K562 (cell line): ENCODE measurements around the gene KCNK7. TPM values are rescaled to one million over a fixed set of nuclear protein-coding genes. Genes with fewer than 3 reads are reported as not detected.
A peak's percentile ranks its signal among the peaks of the same experiment; 100 is the strongest.

Experiments used
- BRD4 ChIP-seq: fragments of 200-600 bp; sonication (generic); IDR thresholded peaks from 2 replicates; pipeline ENCODE4 v1.6.1; 2017; ENCODE audit warnings: inconsistent platforms
- BRF1 ChIP-seq: IDR thresholded peaks from 3 replicates; pipeline ENCODE4 v1.6.1; 2011; ENCODE audit warnings: borderline replicate concordance, mild to moderate bottlenecking; ENCODE audit not compliant: insufficient read length; ENCODE audit errors: extremely low read depth
- CHD4 ChIP-seq: fragments of 200-600 bp; sonication (generic); IDR thresholded peaks from 3 replicates; pipeline ENCODE4 v1.6.1; 2012; ENCODE audit warnings: low read depth, mild to moderate bottlenecking, mixed read lengths, low read length, inconsistent platforms; ENCODE audit not compliant: insufficient read depth, insufficient replicate concordance, poor library complexity, severe bottlenecking
- KLF1 ChIP-seq: fragments of 450-650 bp; IDR thresholded peaks from 2 replicates; pipeline ENCODE4 v1.6.1; 2016; ENCODE audit warnings: missing genetic modification characterization, missing compliant biosample characterization
- MAFG ChIP-seq: fragments of 450-650 bp; conservative IDR thresholded peaks from 2 replicates; pipeline ENCODE4 v1.6.1; 2016; ENCODE audit warnings: missing genetic modification characterization, missing compliant biosample characterization
- MAZ ChIP-seq, 2 experiments: fragments of 450-650 bp in 1 of 2; sonication (generic) in 1 of 2; formaldehyde crosslinking; IDR thresholded peaks in 1 of 2; conservative IDR thresholded peaks in 1 of 2; 2 replicates each; pipeline versions ENCODE4 v1.4.0 to v1.5.0; 2020; ENCODE audit warnings: mild to moderate bottlenecking in 1 of 2, missing genetic modification reagents in 1 of 2
- SREBF1 ChIP-seq: fragments of 150-350 bp; IDR thresholded peaks from 2 replicates; pipeline ENCODE4 v1.6.1; 2014; ENCODE audit warnings: antibody characterized with exemption, low read depth, low read length, borderline replicate concordance
- polyA plus RNA-seq, 8 experiments: library from polyadenylated mRNA; depleted of rRNA in 4 of 8; stranded (reverse) in 5 of 8; unstranded in 3 of 8; fragments of >200 nt; fragmentation: Nextera tagmentation in 2 of 8; fragmentation: Illumina TruSeq in 1 of 8; extraction: Ambion mirVana in 2 of 8; extraction: Trizol in 1 of 8; gene quantifications; 2 replicates each; pipeline versions ENCODE4 v1.2.1 to v1.2.3, GENCODE V29; 2011 to 2014; ENCODE audit warnings: inconsistent platforms in 1 of 8, missing spikeins in 1 of 8
- total RNA-seq, 7 experiments: library from RNA; depleted of rRNA in 6 of 7; stranded (reverse); fragments of >200 nt in 6 of 7; fragmentation: Illumina TruSeq in 2 of 7; extraction: Trizol in 2 of 7; gene quantifications; 2 replicates each; pipeline versions ENCODE4 v1.2.1 to v1.2.3, GENCODE V29; 2011 to 2021; ENCODE audit warnings: low replicate concordance in 1 of 7
- TF ChIP-seq, protein P1 (sequence below): sonication (generic); formaldehyde crosslinking; IDR thresholded peaks from 2 replicates; pipeline ENCODE4 v1.8.0; 2023; ENCODE audit warnings: mild to moderate bottlenecking, missing genetic modification reagents
- TF ChIP-seq, protein P2 (sequence below): fragments of 250-450 bp; sonication (Bioruptor Pico); IDR thresholded peaks from 2 replicates; pipeline ENCODE4 v1.9.0; 2021; ENCODE audit warnings: mild to moderate bottlenecking, inconsistent platforms
- TF ChIP-seq, protein P3 (sequence below): sonication (generic); formaldehyde crosslinking; IDR thresholded peaks from 2 replicates; pipeline ENCODE4 v1.8.0; 2022; ENCODE audit warnings: mild to moderate bottlenecking, missing genetic modification reagents
- TF ChIP-seq, protein P4 (sequence below): sonication (generic); formaldehyde crosslinking; IDR thresholded peaks from 2 replicates; pipeline ENCODE4 v1.8.1; 2023; ENCODE audit warnings: missing genetic modification reagents, mild to moderate bottlenecking, borderline replicate concordance
- TF ChIP-seq, protein P5 (sequence below): fragments of 450-650 bp; IDR thresholded peaks from 2 replicates; pipeline ENCODE4 v1.6.1; 2016; ENCODE audit warnings: low read depth, mild to moderate bottlenecking, moderate library complexity
- TF ChIP-seq, protein P6 (sequence below): fragments of 250-450 bp; sonication (Bioruptor Pico); IDR thresholded peaks from 2 replicates; pipeline ENCODE4 v1.8.0; 2022; ENCODE audit warnings: inconsistent platforms, mild to moderate bottlenecking, moderate library complexity, borderline replicate concordance

Gene KCNK7
- total and polyA plus RNA-seq, 9 of the 15 experiments (the other 6 are each of a cell fraction or from before 2014, with no cell fraction given): 0.07 to 0.40 TPM; not detected in 7

DNA sequence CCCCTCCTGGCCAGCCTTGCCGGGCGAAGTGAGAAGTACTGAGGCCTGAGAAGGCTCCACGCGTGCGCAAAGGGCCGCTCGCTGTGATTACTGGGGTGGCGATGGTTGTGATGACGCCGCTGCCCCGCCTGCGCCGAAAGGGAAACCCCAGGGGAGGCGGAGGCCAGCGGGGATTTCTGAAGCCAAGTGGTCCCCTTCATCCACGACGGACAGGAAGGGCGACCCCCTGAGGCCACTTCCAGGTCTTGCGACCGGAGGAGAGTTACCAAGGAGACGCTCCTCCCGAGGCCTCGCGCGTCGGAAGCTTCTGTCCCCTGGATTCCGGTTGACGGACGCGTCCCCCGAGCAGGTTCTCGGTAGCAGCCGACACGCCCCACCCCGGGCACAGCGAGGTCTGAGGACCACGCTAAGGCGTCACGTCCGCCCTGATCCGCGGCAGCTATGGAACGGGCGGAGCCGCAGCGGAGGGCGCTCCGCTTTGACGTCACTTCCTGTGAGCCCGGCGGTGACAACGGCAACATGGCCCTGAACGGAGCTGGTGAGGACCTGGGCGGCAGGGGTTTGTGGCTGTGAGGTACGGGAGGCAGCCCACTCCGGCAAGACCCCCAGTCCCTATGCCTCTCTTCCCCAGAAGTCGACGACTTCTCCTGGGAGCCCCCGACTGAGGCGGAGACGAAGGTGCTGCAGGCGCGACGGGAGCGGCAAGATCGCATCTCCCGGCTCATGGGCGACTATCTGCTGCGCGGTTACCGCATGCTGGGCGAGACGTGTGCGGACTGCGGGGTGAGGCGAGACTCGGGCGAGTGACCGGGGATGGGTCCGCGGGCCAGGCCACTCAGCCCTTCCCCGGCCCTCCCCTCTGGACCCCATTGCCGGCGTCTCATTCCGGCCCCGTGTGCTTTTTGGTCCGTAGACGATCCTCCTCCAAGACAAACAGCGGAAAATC, 25.4 kb downstream of the KCNK7 start, which contains the start of gene ZNRD2 (continued):
- TF ChIP-seq, protein P1, sequence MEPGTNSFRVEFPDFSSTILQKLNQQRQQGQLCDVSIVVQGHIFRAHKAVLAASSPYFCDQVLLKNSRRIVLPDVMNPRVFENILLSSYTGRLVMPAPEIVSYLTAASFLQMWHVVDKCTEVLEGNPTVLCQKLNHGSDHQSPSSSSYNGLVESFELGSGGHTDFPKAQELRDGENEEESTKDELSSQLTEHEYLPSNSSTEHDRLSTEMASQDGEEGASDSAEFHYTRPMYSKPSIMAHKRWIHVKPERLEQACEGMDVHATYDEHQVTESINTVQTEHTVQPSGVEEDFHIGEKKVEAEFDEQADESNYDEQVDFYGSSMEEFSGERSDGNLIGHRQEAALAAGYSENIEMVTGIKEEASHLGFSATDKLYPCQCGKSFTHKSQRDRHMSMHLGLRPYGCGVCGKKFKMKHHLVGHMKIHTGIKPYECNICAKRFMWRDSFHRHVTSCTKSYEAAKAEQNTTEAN: no peak
- no peak for TF ChIP-seq SREBF1
- no peak for TF ChIP-seq CHD4
- TF ChIP-seq, protein P2, sequence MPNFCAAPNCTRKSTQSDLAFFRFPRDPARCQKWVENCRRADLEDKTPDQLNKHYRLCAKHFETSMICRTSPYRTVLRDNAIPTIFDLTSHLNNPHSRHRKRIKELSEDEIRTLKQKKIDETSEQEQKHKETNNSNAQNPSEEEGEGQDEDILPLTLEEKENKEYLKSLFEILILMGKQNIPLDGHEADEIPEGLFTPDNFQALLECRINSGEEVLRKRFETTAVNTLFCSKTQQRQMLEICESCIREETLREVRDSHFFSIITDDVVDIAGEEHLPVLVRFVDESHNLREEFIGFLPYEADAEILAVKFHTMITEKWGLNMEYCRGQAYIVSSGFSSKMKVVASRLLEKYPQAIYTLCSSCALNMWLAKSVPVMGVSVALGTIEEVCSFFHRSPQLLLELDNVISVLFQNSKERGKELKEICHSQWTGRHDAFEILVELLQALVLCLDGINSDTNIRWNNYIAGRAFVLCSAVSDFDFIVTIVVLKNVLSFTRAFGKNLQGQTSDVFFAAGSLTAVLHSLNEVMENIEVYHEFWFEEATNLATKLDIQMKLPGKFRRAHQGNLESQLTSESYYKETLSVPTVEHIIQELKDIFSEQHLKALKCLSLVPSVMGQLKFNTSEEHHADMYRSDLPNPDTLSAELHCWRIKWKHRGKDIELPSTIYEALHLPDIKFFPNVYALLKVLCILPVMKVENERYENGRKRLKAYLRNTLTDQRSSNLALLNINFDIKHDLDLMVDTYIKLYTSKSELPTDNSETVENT (CRISPR knock-in tag): no peak
- TF ChIP-seq, protein P3, sequence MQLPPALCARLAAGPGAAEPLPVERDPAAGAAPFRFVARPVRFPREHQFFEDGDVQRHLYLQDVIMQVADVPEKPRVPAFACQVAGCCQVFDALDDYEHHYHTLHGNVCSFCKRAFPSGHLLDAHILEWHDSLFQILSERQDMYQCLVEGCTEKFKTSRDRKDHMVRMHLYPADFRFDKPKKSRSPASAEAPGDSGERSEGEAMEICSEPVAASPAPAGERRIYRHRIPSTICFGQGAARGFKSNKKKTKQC: no peak; the same call in 1 of the 2 replicates
- TF ChIP-seq, protein P4, sequence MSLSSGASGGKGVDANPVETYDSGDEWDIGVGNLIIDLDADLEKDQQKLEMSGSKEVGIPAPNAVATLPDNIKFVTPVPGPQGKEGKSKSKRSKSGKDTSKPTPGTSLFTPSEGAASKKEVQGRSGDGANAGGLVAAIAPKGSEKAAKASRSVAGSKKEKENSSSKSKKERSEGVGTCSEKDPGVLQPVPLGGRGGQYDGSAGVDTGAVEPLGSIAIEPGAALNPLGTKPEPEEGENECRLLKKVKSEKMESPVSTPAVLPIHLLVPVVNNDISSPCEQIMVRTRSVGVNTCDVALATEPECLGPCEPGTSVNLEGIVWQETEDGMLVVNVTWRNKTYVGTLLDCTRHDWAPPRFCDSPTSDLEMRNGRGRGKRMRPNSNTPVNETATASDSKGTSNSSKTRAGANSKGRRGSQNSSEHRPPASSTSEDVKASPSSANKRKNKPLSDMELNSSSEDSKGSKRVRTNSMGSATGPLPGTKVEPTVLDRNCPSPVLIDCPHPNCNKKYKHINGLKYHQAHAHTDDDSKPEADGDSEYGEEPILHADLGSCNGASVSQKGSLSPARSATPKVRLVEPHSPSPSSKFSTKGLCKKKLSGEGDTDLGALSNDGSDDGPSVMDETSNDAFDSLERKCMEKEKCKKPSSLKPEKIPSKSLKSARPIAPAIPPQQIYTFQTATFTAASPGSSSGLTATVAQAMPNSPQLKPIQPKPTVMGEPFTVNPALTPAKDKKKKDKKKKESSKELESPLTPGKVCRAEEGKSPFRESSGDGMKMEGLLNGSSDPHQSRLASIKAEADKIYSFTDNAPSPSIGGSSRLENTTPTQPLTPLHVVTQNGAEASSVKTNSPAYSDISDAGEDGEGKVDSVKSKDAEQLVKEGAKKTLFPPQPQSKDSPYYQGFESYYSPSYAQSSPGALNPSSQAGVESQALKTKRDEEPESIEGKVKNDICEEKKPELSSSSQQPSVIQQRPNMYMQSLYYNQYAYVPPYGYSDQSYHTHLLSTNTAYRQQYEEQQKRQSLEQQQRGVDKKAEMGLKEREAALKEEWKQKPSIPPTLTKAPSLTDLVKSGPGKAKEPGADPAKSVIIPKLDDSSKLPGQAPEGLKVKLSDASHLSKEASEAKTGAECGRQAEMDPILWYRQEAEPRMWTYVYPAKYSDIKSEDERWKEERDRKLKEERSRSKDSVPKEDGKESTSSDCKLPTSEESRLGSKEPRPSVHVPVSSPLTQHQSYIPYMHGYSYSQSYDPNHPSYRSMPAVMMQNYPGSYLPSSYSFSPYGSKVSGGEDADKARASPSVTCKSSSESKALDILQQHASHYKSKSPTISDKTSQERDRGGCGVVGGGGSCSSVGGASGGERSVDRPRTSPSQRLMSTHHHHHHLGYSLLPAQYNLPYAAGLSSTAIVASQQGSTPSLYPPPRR (CRISPR knock-in tag): peak; percentile 87; the same call in 1 of the 2 replicates
- TF ChIP-seq, protein P5, sequence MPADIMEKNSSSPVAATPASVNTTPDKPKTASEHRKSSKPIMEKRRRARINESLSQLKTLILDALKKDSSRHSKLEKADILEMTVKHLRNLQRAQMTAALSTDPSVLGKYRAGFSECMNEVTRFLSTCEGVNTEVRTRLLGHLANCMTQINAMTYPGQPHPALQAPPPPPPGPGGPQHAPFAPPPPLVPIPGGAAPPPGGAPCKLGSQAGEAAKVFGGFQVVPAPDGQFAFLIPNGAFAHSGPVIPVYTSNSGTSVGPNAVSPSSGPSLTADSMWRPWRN: no peak
- no peak for TF ChIP-seq BRF1
- TF ChIP-seq MAFG (tag): no peak
- TF ChIP-seq KLF1: peak; percentile 89
- TF ChIP-seq, protein P6, sequence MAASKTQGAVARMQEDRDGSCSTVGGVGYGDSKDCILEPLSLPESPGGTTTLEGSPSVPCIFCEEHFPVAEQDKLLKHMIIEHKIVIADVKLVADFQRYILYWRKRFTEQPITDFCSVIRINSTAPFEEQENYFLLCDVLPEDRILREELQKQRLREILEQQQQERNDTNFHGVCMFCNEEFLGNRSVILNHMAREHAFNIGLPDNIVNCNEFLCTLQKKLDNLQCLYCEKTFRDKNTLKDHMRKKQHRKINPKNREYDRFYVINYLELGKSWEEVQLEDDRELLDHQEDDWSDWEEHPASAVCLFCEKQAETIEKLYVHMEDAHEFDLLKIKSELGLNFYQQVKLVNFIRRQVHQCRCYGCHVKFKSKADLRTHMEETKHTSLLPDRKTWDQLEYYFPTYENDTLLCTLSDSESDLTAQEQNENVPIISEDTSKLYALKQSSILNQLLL (CRISPR knock-in tag): no peak
- TF ChIP-seq MAZ (CRISPR knock-in tag; conservative IDR thresholded peaks at IDR 0.05 in 1 of 2, IDR thresholded peaks at IDR 0.05 in 1 of 2): peak; percentile 90 to 91
- no peak for TF ChIP-seq BRD4
